AG20443 (cell line): Measurements from ENCODE around the gene ARHGDIG.
A peak's percentile ranks its signal among the peaks of the same experiment; 100 is the strongest.
"Not testable (repeated sequence)": the region's sequence is repeated elsewhere in the genome, so short reads cannot be mapped to it uniquely, and the experiment has no call there.

ENCODE experiments used
- DNase-seq: peaks from one replicate; pipeline ENCODE4 v3.0.0; 2012; ENCODE audit warnings: low spot score, mixed read lengths

The ARHGDIG gene

GRCh38 chr16:280552-280951 is at the start of gene ARHGDIG:
Gene ARHGDIG, plus strand, starts transcription at chr16:280591. Its CDS starts 90 bp downstream, at chr16:280681.
- peak; percentile 77 for DNase-seq

DNA sequence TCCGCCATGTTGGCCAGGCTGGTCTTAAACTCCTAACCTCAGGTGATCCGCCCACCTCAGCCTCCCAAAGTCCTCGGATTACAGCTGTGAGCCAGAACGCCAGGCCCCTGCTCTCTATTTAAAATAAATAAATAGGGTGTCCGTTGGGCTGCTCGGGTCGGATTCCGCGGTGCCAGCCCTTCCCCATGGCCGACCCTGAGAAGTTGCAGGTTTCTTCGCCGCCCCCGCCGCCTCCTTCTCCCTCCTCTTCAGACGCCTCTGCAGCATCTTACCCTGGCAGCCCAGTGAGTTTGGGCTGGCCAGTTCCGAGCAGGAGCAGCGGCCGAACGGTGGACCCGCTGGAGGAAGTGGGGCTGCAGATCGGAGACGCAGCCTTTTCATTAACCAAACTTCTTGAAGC is 49.4 kb upstream of the ARHGDIG start:
- no peak for DNase-seq

DNA sequence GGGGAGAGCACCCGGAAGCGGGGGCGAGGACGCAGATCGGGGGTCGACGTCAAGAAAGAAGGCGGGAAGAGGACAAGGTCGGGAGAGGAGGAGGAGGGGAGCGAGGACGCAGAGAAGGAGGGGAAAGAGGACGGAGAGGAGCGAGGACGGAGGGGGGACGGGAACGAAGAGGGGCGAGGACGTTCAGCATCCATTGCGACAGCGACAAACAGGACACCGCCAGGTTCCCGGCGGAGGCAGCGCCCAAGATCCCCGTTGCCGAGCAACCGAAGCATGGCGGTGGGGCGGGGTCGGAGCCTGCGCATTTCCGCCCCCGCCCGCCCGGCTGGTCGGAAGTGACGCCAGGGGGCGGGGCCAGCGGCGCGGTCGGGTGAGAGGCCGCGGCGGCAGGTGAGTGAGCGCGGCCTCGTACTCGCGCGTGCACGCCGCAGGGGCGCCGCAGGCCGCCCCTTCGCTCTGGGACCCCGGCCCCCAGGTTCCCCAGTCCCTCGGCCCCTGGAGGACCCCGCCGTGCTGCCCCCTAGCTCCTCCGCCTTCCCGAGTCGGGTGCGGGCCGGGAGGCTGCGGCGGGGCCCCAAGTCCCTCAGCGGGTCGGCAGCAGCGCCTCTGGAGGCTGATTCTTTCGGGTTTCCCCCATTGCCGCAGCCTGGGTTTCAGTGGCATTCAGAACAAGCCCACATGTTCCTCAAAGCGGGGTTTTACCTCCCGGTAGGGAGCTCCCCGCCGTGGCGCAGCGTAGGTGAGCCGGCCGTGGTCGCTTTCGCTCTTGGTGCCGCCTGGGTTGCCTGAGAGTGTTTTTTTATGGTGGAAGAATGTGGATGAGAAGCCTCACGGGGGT is 45.7 kb upstream of the ARHGDIG start, which contains the start of gene FAM234A:
TSS of gene FAM234A (plus strand) at position 354 of the 838 bp plus-strand sequence. CDS start 19,593 bp downstream, outside the sequence.
- peak; percentile 99 for DNase-seq

DNA sequence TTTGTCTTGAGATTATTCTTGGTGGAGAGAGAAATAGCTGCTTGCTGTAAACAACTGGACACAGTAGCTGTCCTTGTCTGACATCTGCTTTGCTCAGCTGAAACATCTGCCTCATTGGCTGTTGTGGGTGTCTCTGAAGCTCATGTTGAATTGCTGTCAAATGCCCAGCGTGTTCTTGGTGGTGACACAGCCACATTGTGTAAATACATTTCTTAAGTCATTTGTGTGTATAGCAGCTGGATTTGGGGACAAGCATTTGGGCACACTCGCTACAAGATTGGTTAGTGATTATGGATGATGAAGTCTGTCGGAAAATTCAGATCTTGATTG is 40.5 kb upstream of the ARHGDIG start:
- peak; percentile 22 for DNase-seq

- no peak for DNase-seq
Measured at GRCh38 chr16:240559-240958, 39.8 kb upstream of the ARHGDIG start.

- no peak for DNase-seq
Measured at GRCh38 chr16:242281-242680, 38.1 kb upstream of the ARHGDIG start.

DNA sequence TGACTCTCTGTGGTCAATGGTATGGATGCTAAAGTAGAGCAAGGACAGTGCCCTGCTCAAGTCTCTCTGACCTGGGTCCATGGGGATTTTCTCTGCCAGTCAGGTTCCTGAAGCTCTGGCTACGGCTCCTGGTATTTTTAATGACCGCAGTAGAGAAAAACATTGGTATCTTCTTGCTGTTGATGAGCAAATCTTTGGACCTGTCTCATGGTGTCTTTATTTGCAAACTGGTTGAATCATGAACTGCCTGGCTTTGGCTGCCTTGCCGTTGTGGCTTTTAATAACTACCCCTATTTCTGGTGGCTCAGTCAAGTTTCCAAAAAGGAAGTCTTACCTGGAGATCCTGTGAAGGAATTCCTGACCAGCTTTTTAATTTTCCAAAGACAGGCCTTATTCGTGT is 37.0 kb upstream of the ARHGDIG start:
- no peak for DNase-seq

- no peak for DNase-seq
Measured at GRCh38 chr16:245105-245504, 35.3 kb upstream of the ARHGDIG start.

- no peak for DNase-seq
Measured at GRCh38 chr16:247027-247426, 33.4 kb upstream of the ARHGDIG start.

GRCh38 chr16:249431-249830 is 31.0 kb upstream of the ARHGDIG start:
- no peak for DNase-seq

- no peak for DNase-seq
Measured at GRCh38 chr16:252366-253337, 27.7 kb upstream of the ARHGDIG start.

DNA sequence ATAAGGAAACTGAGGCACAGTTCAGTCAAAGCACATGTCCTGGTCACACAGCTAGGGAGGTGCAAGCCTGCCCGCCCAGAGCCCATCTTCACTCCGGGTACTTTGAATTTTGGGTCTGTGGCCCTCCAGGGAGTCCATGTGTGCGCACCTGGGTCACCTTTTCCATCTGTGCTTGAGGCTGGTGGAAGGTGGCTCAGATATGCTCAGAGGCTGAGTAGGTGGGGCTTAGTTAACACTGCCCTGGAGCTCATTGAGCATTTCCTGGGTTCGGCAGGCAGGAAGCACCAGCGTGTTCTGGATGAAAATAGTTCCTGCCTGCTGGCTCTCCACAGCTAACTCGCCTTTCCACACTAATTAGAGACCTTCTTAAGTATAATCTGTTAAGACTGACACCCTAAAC is 26.6 kb upstream of the ARHGDIG start:
- DNase-seq, result no peak

- no peak for DNase-seq
Measured at GRCh38 chr16:254461-254860, 25.9 kb upstream of the ARHGDIG start.

- no peak for DNase-seq
Measured at GRCh38 chr16:255183-255582, 25.2 kb upstream of the ARHGDIG start.

GRCh38 chr16:258091-258490 is 22.3 kb upstream of the ARHGDIG start:
- DNase-seq, result not testable (repeated sequence)

GRCh38 chr16:259226-259625 is 21.2 kb upstream of the ARHGDIG start:
- no peak for DNase-seq

GRCh38 chr16:259814-260253 is 20.6 kb upstream of the ARHGDIG start:
- no peak for DNase-seq

- no peak for DNase-seq
Measured at GRCh38 chr16:260326-260725, 20.1 kb upstream of the ARHGDIG start.

- no peak for DNase-seq
Measured at GRCh38 chr16:261031-261691, 19.2 kb upstream of the ARHGDIG start.

GRCh38 chr16:262121-262745 is 18.2 kb upstream of the ARHGDIG start:
- no peak for DNase-seq

GRCh38 chr16:263182-263774 is 17.1 kb upstream of the ARHGDIG start:
- no peak for DNase-seq
